GM12892 (cell line): ENCODE results near the gene LDAH.

ENCODE experiments used
- POLR2AphosphoS5 ChIP-seq: IDR thresholded peaks from 2 replicates; pipeline ENCODE4 v1.6.1; 2011; ENCODE audit warnings: low read depth, low read length, control low read depth
- TAF1 ChIP-seq: IDR thresholded peaks from 2 replicates; pipeline ENCODE4 v1.6.1; 2011; ENCODE audit warnings: low read depth, mild to moderate bottlenecking, control low read depth, low read length, borderline replicate concordance

- TF ChIP-seq POLR2AphosphoS5, result no peak
- no peak for TF ChIP-seq TAF1
Measured at GRCh38 chr2:20647211-20647610, 175.7 kb downstream of the LDAH start.
